Stimulated activated CD8-positive, alpha-beta memory T cell treated with anti-CD3 and anti-CD28 coated beads, Interleukin-12 subunit alpha, Interleukin-12 subunit beta, amount 100 ng/mL, for 24 hours (primary cell): ENCODE results near the gene CYP17A1.
"Not testable (repeated sequence)": the region's sequence is repeated elsewhere in the genome, so short reads cannot be mapped to it uniquely, and the experiment has no call there.

Source experiments
- DNase-seq: peaks from one replicate; pipeline ENCODE4 v3.0.0-alpha.2; 2020; ENCODE audit errors: extremely low read depth

CYP17A1 gene

DNA sequence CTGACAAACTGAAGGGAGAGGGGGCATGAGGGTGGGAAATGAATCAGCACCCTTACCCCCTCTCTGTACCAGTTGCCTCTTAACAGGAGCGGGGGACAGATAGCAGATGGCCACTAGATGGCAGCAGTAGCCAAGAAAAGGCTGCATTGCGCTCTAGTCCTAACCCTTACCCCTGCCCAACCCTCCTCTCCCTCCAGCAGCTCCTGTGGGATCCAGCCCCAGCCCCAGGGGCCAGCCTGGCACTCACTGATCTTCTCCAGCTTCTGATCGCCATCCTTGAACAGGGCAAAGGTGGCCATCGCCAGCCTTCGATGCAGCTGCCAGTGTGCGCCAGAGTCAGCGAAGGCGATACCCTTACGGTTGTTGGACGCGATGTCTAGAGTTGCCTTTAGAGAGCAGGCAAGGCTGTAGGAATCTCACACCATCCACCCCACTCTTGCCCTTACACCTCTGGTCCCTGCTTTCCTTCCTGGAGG is 2.2 kb downstream of the CYP17A1 start:
- peak; percentile 28 for DNase-seq

DNA sequence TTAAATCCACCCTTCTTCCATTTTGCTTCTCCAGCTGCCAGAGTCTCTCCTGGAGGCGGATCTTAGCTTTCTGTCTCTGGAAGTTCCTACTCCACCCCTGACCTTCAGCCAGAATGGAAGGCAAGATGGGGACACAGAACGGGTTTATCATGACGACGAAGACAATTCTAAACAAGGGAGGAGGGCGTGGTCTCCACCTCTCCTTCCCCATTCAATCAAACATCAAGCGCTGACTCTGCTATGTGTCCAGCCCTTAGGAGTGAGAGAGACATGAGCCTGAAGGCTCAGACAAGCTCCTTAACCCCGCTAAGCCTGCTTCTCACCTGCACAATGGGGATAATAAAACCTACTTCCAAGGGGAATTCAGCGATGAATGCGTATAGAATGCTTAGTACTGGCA is 3.1 kb downstream of the CYP17A1 start:
- DNase-seq = no peak

DNA sequence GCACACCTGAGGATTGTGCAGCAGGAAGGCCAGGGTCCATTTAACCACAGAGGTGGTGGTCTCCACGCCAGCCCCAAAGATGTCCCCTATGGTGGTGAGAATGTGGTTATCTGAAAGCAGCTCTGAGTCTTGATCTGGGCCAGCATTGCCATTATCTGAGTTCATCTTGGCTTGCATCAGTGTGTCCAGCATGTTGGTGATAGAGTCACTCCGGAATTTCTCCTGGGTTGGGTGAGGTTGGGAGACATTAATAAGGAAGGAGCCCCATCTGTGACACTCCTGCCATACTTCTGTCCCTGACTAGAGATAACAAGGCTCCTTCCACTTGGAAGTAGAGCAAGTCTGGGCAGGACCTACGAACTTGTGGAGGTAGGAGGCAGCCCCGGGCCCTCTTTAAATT is 4.2 kb downstream of the CYP17A1 start:
- no peak for DNase-seq

DNA sequence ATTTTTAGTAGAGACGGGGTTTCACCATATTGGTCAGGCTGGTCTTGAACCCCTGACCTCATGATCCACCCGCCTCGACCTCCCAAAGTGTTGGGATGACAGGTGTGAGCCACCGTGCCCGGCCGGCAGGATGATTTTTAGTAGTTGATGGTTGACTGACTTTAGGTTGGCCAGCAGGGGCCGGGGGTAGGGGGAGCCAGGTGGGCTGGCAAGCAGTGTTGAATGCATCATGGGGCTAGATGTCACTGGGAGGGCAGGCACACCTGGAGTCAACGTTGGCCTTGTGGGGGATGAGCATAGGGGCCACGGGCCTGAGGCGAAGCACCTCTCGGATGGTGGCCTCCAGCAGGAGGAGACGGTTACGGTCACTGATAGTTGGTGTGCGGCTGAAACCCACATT is 5.0 kb downstream of the CYP17A1 start:
- no peak for DNase-seq

DNA sequence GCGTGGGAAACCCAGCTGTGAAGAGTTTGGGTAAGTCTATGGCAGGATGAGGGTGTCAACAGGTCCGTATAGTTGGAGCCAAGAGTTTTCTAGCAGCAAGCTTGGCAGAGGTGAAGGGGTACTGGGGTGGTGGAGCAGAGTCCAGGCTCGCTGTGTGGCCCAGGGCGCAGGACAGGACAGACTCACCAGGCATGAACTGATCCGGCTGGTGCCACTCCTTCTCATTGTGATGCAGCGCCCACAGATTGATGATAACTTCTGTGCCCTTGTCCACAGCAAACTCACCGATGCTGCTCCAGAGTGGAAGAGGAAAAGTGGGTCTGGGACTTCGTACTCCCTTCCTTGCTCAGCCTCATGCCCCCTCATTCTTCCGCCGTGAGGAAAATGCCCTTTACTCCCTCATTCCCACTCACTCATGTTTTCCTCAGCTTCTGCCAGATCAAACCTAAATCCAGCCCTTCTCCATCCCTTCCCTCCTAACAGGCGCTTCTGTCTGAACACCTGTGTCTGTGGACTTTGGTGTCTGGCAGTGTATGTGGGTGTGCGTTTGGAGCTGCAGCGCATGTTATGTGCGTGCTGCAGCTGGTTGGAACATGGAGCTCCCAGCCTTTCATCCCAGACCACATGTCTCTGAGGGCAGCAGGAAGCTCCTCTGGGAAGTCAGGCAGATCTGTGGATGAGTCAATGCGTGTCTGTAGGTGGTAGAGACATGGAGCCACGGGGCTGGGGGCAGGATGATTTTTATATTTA is 5.7 kb downstream of the CYP17A1 start:
- DNase-seq = no peak

DNA sequence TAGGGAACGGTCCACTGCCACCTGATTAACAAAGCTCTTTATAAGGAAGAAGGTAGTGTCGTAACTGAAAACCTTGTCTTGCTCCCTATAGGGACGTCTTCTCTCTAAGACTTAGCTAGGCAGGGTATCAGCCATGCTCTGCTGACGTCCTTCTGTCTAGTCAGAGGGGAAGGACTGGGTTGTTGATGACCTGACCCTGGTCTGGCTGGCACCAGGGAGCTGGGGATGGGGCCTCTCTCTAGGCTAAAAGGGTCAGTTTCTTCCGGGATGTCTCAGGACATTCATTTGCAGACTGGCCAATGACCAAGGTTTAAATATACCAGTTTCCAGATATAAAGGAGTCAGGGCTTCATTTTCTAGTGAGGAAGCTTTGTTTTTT is 9.6 kb downstream of the CYP17A1 start:
- no peak for DNase-seq

DNA sequence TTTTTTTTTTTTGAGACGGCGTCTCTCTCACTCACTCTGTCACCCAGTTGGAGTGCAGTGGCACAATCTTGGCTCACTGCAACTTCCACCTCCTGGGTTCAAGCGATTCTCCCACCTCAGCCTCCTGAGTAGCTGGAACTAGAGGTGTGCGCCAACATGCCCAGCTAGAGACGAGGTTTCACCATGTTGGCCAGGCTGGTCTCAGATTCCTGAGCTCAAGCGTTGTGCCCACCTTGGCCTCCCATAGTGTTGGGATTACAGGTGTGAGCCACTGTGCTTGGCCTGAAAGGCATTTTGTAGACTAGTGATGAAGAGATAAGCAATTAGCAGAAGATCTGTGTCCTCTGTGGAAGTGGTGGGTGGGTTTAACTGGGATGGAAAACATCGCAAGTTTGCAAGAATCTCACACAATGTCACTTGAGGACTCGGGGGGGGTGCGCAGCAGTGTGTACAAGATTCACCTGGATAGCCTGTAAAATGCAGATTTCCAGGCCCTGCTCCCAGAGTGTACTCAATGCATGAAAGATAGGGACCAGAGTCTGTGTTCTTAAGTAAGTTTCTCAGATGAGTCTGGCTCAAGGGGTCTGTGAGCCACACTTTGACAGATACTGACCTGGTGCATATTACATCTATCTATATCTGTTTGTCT is 10.9 kb downstream of the CYP17A1 start:
- no peak for DNase-seq

DNA sequence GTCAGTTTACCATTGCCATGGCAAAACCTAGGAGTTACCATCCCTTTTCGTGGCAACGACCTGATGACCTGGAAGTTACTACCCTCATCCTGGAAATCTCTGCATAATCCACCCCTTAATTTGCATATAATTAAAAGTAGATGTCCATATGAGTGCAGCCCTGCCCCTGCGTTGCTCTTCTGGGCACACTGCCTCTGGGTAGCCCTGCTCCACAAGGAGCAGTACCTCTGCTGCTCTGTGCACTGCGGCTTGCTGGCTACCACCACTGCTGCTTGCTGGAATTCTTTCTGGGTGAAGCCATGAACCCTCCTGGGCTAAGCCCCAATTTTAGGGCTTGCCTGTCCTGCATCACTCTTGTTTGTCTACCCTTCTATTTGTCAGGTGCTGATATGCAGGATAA is 12.5 kb downstream of the CYP17A1 start:
- no peak for DNase-seq

DNA sequence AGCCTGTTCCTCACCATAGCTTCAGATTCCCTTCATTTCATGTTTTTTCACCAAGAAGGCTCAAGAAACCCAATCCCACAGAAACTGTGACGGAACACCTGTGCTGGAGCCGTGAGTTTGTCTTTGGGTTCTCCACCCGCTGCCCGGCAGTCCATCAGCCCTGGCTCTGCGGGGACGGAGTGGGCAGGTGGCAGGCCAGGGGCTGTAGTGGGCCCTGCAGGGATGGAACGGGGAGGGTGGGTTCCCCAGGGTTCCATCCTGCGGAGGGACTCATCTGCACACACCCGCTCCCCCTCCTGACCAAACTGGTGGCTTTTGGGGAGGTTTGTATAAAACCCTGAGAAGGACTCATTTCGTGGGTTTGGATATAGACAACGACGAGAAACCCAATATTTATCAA is 15.0 kb downstream of the CYP17A1 start:
- DNase-seq = no peak

DNA sequence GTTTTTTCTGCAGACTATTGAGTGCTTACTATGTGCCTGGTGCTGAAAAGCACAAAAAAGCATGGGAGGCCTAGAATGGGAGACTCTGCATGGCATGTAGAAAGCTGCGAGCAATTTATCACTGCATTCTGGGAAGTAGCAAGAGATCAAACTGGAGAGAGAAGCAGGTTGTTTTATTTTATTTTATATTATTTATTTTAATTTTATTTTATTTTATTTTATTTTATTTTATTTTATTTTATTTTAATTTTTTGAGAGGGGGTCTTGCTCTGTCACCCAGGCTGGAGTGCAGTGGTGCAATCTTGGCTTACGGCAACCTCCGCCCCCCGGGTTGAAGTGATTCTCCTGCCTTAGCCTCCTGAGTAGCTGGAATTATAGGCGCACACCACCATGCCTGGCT is 17.2 kb downstream of the CYP17A1 start:
- DNase-seq = not testable (repeated sequence)

DNA sequence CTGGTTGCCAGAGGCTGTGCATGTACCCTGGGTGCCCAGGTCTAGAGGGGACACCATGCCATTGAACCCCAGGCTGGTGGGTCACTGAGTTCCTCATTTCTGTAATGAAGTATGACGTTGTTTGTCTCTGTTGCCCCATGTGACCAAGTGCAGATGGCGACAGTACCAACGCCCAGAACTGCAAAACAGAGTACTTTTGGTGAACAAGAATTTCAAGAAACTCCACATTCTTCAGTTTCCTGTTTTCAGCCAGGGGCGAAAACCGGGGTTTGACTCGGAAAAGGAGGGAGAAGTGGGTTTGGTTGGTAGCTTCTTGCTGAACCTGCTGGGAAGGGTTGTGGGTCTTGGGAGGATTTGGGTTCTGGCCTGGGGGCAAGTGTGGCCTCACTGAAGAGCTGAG is 18.2 kb downstream of the CYP17A1 start:
- no peak for DNase-seq

DNA sequence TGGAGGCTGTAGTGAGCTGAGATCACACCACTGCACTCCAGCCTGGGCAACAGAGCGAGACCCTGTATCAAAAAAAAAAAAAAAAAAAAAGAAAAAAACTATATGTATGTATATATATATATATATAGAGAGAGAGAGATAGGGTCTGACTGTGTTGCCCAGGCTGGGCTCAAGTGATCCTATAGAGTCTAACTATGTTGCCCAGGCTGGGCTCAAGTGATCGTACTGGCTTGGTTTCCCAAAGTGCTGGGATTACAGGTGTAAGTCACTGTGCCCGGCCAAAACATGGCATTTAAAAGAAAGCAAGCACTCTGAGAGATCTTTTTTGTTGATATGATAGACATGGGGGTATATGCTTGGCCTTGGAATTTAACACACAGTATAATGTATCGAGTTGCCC is 20.0 kb downstream of the CYP17A1 start:
- no peak for DNase-seq

DNA sequence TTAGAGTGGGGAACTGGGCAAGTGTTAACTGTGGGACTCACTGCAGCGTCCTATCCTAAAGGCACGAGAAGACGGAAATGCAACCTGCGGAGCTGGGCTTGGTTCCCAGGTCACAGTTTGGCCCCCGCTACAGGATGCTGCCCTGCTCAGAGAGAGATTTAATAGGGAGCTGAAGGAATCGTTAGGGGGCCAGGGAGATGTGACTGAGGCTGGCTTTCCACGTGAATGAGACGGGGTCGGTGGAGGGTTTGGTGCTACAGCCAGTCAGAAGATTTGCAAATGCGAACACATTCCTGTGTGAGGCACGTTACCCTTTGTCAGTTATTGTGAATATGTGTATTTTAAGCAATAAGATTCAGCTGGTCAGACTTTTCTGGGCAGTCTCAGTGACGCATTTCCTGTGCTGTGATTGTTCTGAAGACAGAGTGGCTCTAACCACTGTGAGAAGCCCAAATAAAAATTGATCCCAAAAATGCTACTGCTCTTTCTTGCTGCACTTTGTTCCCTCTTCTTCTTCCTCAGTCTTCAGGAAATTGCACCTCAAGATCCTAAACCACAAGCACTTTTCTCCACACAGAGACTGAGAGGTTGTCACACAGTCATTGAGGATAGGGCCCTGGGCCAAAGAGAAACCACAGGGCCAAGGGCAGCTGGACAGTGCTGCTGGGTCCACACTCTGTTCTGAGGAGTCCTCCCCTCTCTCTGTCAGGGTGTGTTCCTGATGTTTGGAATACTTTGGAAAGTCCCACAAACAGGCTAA is 21.2 kb downstream of the CYP17A1 start:
- no peak for DNase-seq

DNA sequence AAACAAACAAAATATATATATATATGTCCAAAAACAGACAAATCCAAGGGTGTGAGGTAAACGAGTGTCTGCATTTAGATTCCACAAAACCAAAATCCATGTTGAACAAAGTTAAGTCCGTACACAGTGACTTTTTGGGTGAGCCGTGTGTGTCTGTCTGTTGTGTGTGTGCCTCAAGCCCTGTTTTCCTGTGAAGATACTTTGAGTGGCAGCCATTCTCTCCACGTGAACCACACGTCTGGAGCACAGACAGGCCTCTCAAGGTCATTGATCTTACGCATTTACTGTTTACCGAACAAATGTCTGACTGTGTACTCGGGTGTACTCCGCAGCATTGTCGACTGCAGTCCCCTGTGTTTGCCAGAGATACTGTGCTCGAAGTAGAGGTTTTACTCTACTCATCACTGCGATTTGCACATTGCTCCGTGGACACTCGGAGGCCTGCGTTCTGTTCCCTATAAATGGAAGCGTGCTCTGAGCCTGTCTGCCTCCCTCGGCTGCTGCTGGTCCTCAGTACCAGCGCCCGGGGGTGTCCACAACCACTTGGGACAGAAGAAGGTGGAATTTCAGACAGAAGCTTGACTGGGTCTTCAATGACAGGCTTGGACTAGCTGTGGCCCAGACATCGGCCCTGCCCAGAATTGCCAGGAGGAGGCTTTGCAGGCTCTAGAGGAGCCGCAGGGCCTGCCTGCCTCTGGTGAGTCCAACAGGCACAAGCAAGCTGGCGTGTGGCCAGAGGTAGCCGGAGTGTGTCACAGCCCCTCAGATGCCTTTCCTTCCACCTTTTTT is 22.1 kb downstream of the CYP17A1 start:
- DNase-seq = no peak

DNA sequence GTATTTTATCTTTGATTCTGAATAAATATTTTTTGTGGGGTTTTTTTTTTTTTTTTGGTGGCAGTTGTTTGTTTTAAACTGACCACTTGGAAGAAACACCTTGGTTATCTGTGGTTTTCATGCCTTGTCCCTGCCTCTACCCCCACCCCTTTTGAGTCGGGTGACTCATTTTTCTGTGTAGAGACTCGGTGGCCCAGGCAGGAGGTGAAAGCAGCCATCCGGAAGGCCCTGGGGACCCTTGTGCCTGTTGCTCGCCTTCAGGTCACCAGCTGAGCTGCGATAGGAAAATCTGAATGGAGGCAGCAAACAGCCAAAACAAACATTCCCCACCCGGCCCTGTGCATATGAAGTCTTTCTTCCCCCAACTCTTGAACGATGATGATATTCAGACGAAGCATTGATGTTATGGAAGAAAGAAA is 22.8 kb downstream of the CYP17A1 start:
- no peak for DNase-seq

DNA sequence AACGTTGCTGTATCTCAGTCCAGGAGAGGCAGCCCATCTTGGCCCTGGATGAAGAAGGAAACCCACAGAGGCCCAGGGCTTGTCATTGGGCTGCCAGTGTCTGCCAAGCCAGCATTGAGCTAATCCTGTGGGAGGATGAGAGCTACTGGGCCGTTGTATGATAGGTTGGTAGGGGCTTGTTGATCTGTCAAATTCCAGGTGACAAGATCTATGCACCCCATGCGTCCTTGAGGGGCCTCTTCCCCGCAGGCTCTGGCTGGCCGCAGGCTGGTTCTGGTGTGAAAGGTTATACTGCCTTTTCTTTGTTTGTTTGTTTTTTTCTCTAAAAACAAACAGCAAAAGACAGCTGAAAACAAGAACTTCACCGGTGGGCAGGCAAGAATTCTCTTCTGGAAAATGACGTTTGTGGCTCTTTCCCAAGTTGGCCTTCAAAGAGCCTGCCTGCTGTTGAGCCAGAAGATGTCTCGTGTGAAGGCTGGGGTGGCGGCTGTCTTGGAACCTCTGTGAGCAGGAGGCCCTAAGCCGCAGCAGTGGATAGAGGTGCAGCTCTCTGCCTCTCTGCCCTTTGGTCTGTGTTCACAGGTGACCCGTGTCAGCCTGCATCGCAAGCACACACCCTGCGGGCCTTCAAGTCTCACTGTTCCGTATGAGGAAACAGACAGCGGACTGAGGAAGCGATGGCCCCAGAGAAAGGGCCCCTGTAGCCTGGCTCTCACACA is 23.3 kb downstream of the CYP17A1 start:
- DNase-seq = no peak

DNA sequence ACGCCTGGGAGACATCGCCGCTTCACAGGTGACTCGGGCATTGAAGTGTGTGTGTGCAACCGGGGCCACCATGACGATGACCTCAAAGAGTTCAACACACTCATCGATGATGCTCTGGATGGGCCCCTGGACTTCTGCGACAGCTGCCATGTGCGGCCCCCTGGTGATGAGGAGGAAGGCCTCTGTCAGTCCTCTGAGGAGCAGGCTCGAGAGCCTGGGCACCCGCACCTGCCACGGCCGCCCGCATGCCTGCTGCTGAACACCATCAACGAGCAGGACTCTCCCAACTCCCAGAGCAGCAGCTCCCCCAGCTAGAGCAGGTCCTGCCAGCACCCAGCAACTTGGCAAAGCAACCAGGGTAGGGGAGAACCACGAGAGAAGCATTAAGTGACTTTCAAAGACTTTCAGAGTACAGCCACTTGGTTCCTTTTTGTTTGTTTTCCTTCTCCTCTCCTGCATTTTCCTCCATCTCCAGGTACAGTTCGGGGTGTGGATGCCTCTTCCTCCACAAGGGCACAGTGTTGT is 24.1 kb downstream of the CYP17A1 start:
- no peak for DNase-seq

DNA sequence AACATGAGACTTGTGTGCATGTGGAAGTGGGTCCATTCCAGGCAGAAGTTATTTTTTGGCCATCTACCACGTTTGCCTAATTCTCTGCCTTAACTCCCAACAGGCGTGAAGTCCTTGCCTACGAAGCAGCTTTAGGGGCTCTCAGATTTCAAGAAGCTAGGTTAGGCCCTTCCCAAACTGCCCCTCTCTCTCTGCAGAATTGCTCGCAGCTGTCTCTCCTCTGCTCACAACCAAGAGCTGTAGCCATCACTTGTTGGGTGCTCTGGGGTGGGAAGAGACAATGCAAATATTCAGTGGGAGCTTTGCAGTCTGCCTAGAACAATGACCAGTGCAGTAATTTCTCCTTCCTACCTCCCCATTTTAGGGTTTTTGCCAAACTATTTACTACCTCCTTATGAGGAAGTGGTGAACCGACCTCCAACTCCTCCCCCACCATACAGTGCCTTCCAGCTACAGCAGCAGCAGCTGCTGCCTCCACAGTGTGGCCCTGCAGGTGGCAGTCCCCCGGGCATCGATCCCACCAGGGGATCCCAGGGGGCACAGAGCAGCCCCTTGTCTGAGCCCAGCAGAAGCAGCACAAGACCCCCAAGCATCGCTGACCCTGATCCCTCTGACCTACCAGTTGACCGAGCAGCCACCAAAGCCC is 24.9 kb downstream of the CYP17A1 start:
- no peak for DNase-seq

DNA sequence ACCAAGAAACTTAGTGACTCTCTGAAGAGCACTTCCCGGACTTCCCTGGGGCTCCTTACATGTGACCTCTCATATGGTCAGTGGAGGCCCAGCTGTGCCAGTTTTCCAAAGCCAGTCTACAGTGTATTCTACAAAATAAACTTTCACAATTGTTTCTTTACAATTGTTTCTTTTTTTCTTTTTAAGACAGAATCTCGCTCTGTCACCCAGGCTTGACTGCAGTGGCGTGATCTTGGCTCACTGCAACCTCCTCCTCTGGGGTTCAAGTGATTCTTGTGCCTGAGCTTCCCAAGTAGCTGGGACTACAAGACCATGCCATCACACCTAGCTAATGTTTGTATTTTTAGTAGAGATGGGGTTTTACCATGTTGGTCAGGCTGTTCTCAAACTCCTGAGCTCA is 25.9 kb downstream of the CYP17A1 start:
- DNase-seq = no peak

DNA sequence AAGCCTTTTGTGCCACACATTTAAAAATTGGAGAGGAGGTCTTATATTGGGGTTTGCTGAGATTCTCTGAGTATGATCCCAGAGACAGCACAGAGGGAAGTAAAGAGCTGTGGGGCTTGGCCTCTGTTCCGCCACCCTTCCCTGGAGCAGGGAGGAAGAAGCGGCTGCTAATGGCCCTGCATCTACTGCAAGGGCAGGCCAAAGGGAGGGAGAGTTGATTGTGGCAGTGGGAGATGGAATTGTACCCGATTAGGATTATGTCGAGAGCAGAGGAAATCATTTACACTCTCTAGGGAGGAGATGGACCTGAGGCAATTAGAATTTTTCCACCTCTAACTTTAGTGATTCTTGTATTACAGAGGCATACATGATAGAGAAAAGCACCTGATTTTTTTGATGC is 28.8 kb downstream of the CYP17A1 start:
- no peak for DNase-seq
